IMR-90 (cell line): Measurements from ENCODE around the gene OPHN1.

Experiments used
- BHLHE40 ChIP-seq: fragments of 150-350 bp; IDR thresholded peaks from 2 replicates; pipeline ENCODE4 v1.6.1; 2016; ENCODE audit warnings: mild to moderate bottlenecking, low read depth, low read length
- CHD1 ChIP-seq: IDR thresholded peaks from 2 replicates; pipeline ENCODE4 v1.6.1; 2012; ENCODE audit warnings: low read depth, low read length, improper control_type of control experiment
- FOS ChIP-seq: fragments of 150-350 bp; IDR thresholded peaks from 2 replicates; pipeline ENCODE4 v1.6.1; 2016; ENCODE audit warnings: low read depth, low read length
- MAFK ChIP-seq: IDR thresholded peaks from 2 replicates; pipeline ENCODE4 v1.6.1; 2012; ENCODE audit warnings: low read depth, low read length, improper control_type of control experiment
- MAZ ChIP-seq: IDR thresholded peaks from 2 replicates; pipeline ENCODE4 v1.6.1; 2012; ENCODE audit warnings: low read depth, mild to moderate bottlenecking, low read length, improper control_type of control experiment, moderate library complexity, borderline replicate concordance
- NFE2L2 ChIP-seq: fragments of 150-350 bp; IDR thresholded peaks from 2 replicates; pipeline ENCODE4 v1.6.1; 2016; ENCODE audit warnings: low read depth, mild to moderate bottlenecking, low read length
- POLR2A ChIP-seq: IDR thresholded peaks from 2 replicates; pipeline ENCODE4 v1.6.1; 2012; ENCODE audit warnings: mild to moderate bottlenecking, low read depth, low read length
- RAD21 ChIP-seq: IDR thresholded peaks from 2 replicates; pipeline ENCODE4 v1.6.1; 2012; ENCODE audit warnings: low read length, improper control_type of control experiment
- RCOR1 ChIP-seq: IDR thresholded peaks from 2 replicates; pipeline ENCODE4 v1.6.1; 2012; ENCODE audit warnings: mild to moderate bottlenecking, low read length, improper control_type of control experiment; ENCODE audit not compliant: insufficient replicate concordance
- RFX5 ChIP-seq: IDR thresholded peaks from 2 replicates; pipeline ENCODE4 v1.8.0; 2012; ENCODE audit warnings: low read depth, mild to moderate bottlenecking, low read length, moderate library complexity
- SMC3 ChIP-seq: fragments of 150-350 bp; IDR thresholded peaks from 2 replicates; pipeline ENCODE4 v1.6.1; 2016; ENCODE audit warnings: low read depth, mild to moderate bottlenecking, antibody characterized with exemption, low read length, moderate library complexity
- TF ChIP-seq, protein P1 (sequence below): conservative IDR thresholded peaks from 2 replicates; pipeline ENCODE4 v1.5.1; 2012; ENCODE audit warnings: mild to moderate bottlenecking, low read depth, low read length, improper control_type of control experiment
- TF ChIP-seq, protein P2 (sequence below): fragments of 150-350 bp; IDR thresholded peaks from 2 replicates; pipeline ENCODE4 v1.6.1; 2016; ENCODE audit warnings: low read depth, mild to moderate bottlenecking, low read length, moderate library complexity, borderline replicate concordance
- TF ChIP-seq, protein P3 (sequence below): fragments of 150-350 bp; IDR thresholded peaks from 2 replicates; pipeline ENCODE4 v1.6.1; 2017; ENCODE audit warnings: mild to moderate bottlenecking, antibody characterized with exemption, low read length, low read depth

DNA sequence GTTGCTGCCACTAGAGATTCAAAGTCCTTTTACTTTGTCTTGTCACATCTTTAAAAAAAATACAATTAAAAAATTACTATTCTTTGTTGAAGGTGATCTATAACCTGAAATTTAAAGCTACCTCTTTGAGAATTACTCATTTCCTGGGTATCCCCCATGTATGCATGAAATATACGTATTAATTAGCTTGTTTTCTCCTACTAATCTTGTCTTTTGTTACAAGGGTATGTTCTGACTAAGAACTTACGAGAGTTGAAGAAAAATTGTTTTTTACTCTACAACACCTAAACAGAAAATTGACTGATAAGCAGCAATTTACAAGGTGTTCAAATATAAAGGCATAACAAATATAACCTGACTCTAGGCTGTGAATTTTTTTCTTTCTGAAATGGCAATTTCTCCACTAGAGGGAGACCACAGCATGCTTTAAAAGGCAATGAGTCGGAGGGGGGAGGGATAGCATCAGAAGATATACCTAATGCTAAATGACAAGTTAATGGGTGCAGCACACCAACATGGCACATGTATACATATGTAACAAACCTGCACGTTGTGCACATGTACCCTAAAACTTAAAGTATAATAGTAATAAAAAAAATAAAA lies 249.6 kb downstream of the OPHN1 start:
- TF ChIP-seq, protein P1, sequence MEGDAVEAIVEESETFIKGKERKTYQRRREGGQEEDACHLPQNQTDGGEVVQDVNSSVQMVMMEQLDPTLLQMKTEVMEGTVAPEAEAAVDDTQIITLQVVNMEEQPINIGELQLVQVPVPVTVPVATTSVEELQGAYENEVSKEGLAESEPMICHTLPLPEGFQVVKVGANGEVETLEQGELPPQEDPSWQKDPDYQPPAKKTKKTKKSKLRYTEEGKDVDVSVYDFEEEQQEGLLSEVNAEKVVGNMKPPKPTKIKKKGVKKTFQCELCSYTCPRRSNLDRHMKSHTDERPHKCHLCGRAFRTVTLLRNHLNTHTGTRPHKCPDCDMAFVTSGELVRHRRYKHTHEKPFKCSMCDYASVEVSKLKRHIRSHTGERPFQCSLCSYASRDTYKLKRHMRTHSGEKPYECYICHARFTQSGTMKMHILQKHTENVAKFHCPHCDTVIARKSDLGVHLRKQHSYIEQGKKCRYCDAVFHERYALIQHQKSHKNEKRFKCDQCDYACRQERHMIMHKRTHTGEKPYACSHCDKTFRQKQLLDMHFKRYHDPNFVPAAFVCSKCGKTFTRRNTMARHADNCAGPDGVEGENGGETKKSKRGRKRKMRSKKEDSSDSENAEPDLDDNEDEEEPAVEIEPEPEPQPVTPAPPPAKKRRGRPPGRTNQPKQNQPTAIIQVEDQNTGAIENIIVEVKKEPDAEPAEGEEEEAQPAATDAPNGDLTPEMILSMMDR: peak; percentile 55
- no peak for TF ChIP-seq POLR2A
- no peak for TF ChIP-seq MAFK
- TF ChIP-seq, protein P2, sequence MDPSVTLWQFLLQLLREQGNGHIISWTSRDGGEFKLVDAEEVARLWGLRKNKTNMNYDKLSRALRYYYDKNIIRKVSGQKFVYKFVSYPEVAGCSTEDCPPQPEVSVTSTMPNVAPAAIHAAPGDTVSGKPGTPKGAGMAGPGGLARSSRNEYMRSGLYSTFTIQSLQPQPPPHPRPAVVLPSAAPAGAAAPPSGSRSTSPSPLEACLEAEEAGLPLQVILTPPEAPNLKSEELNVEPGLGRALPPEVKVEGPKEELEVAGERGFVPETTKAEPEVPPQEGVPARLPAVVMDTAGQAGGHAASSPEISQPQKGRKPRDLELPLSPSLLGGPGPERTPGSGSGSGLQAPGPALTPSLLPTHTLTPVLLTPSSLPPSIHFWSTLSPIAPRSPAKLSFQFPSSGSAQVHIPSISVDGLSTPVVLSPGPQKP: no peak
- TF ChIP-seq, protein P3, sequence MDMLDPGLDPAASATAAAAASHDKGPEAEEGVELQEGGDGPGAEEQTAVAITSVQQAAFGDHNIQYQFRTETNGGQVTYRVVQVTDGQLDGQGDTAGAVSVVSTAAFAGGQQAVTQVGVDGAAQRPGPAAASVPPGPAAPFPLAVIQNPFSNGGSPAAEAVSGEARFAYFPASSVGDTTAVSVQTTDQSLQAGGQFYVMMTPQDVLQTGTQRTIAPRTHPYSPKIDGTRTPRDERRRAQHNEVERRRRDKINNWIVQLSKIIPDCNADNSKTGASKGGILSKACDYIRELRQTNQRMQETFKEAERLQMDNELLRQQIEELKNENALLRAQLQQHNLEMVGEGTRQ: no peak
- no peak for TF ChIP-seq BHLHE40
- peak; percentile 26; the same call in 1 of the 2 replicates for TF ChIP-seq SMC3
- TF ChIP-seq RFX5: no peak
- TF ChIP-seq NFE2L2: no peak
- no peak for TF ChIP-seq FOS
- TF ChIP-seq MAZ: no peak
- TF ChIP-seq RCOR1: no peak
- peak; percentile 55 for TF ChIP-seq RAD21
- TF ChIP-seq CHD1: no peak
